ENCODE measurements around the gene TENT5C.

The TENT5C gene

GRCh38 chr1:117594261-117594990, 11.4 kb upstream of the TENT5C start:
- DNase-seq = no peak

DNA sequence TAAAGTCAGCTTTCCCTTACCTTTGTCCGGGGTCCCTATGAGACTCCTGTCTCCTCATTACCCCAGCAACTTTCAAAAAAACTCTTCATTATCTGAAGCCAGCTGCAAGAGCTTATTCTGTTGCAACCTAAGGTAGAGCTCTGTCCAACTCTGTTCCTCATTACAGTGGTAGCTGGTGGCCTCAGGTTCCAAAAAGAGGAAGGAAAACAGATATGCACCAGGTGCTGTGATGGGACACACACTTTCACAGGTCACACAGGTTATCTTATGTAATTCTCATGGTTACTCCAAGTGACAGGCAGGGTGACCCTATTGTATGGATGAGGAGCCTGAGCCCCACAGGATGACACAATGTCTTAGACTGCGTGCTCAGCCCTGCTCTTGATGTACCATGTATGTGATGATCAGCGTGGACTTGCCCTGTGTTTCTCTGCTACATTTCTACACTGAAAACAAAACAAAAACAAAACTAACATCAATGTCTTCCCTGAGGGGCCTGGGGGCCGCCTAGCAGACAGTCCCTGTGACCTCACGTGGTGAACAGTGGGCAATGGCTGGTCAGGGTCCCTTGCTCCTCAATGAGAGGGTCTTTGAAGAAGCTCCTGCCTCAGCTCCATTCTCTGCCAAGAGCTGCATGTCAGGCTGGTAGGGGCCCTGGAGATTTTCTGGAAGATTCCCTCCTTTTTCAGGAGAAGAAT, 9.7 kb upstream of the TENT5C start:
- DNase-seq = no peak

DNA sequence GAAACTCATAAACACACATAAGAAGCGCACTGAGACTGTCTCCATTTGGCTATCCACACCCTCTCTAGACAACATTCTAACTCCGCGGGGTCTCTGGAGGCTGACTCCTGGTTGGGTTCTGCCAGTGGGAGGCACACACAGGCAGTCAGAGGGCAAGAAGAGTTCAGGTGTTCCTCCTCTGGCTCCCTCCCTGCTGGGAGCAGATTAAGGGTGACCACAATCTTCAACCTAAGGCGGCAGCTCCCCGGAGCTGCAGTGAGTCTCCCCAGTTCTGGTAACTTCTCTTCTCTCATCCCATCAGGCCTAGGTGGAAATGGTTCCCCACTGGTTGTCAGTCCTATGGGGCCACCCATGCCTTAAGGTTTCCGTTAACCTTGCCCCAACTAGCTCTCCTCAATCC, 7.4 kb upstream of the TENT5C start:
- no peak for DNase-seq

- no peak for DNase-seq
These were observed 6.3 kb upstream of the TENT5C start for GRCh38 chr1:117599286-117600221.

- no peak for DNase-seq
These were observed 5.4 kb upstream of the TENT5C start for GRCh38 chr1:117600325-117600943.

DNA sequence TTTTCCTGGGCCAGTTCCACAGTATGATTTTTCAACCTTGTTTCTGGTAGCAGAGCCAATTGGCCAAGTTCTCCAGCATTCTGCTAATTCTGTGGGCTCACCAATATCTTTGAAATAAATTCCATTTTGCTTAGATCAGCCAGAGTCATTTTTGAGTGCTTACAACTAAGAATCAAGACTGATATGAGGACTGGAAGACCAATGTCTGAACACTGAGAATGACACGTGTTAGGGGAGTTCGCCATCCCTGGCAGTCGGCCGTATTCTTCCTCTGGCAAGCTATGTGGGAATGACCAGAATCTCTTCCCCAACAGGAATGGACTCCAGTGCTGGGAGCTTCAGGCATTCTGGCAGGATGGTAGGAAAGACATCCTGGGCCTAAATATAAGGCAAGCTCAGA, 4.9 kb upstream of the TENT5C start:
- DNase-seq = no peak

DNA sequence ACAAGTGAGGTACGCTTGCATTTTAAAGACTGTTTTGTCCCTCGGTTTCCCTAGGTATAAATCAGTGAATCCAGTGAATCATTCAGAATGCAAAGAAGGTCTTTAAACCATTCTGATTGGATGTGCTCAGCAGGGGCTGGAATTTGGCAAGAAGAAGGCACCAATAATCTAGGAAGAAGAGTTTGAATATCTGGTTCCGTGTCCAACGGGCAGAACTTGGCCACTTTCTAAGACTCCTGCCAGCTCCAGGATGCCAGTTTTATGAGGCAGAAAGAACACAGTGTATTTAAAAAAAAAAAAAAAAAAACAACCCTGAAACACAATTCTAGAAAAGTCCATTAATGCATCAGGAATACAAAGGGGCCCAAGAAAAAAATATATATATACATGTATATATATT, 3.0 kb upstream of the TENT5C start:
- no peak for DNase-seq

DNA sequence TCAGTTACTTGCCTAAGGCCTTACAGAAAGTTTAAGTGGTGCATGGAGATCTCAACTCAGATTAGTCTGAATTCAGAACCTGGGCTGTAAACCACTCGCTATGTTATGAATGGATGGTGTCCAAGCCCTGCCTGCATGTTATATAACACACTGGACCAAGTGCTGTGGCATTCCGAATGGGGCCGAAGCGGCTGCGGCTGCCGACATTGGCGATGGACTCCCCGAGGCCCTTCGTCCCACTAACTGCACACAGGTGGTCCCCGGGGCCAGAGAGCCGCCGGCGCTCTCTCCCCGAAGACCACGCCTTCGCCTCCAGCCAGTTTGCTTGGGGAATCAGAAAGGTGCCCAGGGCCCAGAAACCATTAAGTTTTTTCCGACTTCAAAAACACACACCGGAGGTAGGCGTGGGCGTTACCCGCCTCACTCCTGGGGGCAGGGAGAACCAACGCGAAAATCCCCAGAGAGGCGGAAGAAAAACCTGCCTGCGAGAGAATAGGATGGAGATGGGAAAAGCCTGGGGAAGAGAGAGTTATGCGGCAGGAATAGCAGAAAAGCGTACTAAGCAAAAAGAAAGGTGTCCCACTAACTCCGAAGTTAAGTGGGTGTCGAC, 579 bp upstream of the TENT5C start:
- no peak for DNase-seq

- no peak for DNase-seq
These were observed 992 bp downstream of the TENT5C start for GRCh38 chr1:117606649-117607430.

GRCh38 chr1:117607471-117607870, 1.6 kb downstream of the TENT5C start:
- no peak for DNase-seq

DNA sequence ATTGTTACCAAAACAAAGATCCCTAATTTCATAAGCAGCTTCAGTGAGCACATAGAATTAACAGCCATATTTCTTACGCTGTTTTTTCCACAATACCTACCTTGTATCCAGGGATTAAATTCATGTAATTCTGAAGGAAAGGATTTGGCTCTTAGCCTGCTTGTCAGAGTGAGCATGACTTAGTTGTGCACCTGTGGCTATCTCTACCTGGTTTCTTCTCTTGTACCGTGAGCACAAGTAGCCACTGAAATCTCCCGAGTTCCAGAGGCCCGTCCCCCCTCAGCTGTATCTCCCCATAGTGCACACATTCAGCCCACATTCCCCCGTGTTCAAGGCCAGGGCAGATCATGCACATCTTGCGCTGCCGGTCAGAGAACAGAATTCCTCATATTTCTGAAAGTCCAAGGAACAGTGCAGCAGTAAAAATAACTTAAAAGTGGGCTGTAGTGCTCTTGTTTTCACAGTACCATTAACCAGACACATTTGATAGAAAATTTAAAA, 2.3 kb downstream of the TENT5C start:
- DNase-seq = no peak

DNA sequence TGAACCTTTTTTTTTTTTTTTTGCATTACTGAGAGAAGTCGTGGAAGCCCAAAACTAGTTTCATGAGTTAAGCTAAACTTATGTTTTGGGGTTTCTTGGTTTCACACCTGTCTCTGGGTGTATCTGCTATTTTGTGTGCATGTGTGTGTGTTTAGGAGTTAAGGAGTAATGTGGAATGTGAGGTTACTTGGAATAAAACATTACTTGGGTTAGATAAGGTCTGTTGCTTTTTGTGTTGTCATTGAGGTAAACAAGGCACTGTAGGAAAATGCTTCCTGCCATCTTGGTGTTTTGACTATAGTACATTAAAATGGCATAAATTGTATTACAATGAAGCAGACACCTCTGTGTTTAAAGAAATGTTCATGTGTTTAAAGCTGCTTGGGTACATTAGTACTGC, 2.9 kb downstream of the TENT5C start:
- DNase-seq = no peak

GRCh38 chr1:117609471-117609911, 3.6 kb downstream of the TENT5C start:
- DNase-seq = no peak

DNA sequence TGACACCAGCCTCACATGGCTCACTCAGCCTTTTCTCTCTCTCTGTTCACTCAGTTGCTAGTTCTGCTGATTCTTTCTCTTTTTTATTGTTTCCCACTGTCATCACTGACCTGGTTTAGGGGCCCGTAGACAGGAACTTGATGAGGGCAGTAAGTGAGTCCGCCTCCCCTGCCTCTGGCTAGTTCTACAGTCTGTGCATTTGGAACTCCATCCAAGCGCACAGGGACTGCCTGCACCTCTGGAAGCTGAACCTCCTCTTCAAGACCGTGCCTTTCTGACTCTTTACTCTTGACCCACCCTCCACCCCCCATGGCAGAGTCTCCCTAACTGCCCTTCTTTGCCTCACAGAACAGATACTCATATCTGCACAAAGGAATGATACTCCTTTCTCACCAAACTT, 4.2 kb downstream of the TENT5C start:
- DNase-seq = no peak

GRCh38 chr1:117611121-117611601, 5.3 kb downstream of the TENT5C start:
- DNase-seq = no peak

GRCh38 chr1:117611894-117612483, 6.1 kb downstream of the TENT5C start:
- no peak for DNase-seq

DNA sequence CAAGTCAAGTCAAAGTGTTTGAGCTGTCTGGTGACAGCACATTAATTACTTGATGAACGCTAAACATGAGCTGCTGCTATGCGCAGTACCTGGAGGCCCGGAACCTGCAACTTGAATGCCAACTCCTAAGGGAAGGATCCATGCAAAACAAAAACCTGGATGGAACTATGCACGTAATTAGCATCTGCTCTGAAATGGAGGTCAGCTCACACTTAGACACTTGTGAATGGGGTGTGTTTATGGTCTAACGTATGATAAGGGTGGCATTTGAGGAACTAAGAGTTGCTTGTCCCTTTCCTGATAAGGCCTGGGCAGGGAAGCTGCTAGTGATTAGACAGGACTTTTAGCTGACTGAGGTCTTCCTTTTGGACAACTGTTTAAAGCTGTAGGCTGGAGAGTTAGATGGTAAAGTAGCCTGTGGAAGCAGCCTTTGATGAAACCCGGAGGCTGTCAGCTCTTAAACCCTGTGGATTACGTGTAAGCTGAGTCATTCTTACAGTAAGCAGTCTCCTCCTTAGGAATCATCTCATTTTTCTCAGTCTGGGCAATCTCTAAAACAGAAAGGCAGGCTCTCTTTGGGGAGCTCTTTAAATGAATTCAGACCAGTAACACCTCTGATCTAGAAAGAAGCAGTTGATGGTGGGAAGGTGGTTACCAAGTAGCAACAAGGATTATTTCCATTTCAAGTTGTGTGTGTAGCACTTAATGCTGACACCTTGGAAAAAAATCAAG, 6.8 kb downstream of the TENT5C start:
- no peak for DNase-seq

DNA sequence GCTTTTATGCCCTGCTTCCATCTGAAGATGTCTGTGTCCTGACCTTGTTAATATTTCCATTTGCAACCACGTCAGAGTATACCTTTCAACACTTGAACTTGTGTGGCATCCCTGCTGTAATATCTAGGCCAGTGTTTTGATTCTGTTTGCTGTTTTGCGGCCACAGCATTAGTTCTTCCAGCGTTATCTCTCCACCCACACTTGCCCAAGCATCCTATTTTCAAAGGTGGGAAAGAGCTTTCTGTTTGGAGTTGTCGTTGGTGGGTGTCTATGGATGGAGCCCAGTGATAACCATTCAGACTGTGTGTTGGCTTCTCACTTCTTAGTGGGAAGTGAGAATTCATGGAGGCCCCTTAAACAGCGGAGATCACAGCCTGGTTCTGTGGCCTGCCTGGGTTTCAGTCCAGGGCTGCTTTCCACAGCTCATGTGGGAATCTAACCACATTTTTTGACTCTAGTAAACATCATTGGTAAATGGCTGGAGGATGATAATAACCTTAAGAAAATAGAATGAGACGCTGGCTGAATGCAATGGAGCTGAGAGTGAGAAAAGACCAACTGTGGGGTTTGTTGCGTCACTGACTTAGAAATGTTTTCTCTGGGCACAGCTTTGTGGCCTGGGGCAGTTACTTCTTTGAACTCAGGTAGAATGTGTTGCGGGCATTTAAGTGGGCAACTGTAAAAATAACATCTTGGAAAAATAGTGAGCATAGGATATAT, 7.6 kb downstream of the TENT5C start:
- no peak for DNase-seq

- DNase-seq = no peak
These were observed 8.3 kb downstream of the TENT5C start for GRCh38 chr1:117613969-117614729.

All from hippocampal formation (tissue), 2 donors.